Tibial artery (tissue), 4 donors: ENCODE results near the gene GCDH.

Experiments
- DNase-seq, 2 donors: peaks; one replicate each; pipeline ENCODE4 v3.0.0-alpha.2; 2019
- H3K27ac ChIP-seq, 2 donors: fragments of 200-600 bp; sonication (generic) in 1 of 2; 1 replicate in 1 of 2; 2 replicates in 1 of 2; pipeline ENCODE4 v1.5.1; 2018 to 2019; ENCODE audit warnings: mild to moderate bottlenecking in 1 of 2
- H3K27me3 ChIP-seq, 2 donors: fragments of 200-600 bp; sonication (generic) in 1 of 2; one replicate each; pipeline versions ENCODE4 v1.5.1 to v1.6.0; 2016 to 2019
- H3K36me3 ChIP-seq, 3 donors: fragments of 200-600 bp; sonication (generic) in 2 of 3; one replicate each; pipeline ENCODE4 v1.5.1; 2016 to 2019; ENCODE audit warnings: mild to moderate bottlenecking in 2 of 3
- H3K4me1 ChIP-seq, 4 donors: fragments of 200-600 bp; sonication (generic) in 2 of 4; 1 replicate in 3 of 4; 2 replicates in 1 of 4; pipeline ENCODE4 v1.5.1; 2016 to 2019
- H3K4me3 ChIP-seq, 2 donors: fragments of 200-600 bp; sonication (generic) in 1 of 2; 1 replicate in 1 of 2; 2 replicates in 1 of 2; pipeline ENCODE4 v1.5.1; 2018 to 2019; ENCODE audit warnings: mild to moderate bottlenecking in 2 of 2
- H3K9me3 ChIP-seq, 3 donors: fragments of 200-600 bp; sonication (generic) in 1 of 3; one replicate each; pipeline ENCODE4 v1.5.1; 2016 to 2019
- intact Hi-C: fragments of 100-400 bp; cut with DNase I; formaldehyde crosslinking; loops from one replicate; pipeline ENCODE4 v1.15.0; 2023; ENCODE audit warnings: low total_unique reads
- TF ChIP-seq, protein P1 (sequence below), 2 experiments: fragments of 200-600 bp in 1 of 2; fragments of 450-650 bp in 1 of 2; IDR thresholded peaks; one replicate each; pipeline ENCODE4 v1.5.1; 2017 to 2019; ENCODE audit warnings: antibody characterized with exemption in 2 of 2, mild to moderate bottlenecking in 1 of 2, moderate library complexity in 1 of 2

GCDH gene

DNA sequence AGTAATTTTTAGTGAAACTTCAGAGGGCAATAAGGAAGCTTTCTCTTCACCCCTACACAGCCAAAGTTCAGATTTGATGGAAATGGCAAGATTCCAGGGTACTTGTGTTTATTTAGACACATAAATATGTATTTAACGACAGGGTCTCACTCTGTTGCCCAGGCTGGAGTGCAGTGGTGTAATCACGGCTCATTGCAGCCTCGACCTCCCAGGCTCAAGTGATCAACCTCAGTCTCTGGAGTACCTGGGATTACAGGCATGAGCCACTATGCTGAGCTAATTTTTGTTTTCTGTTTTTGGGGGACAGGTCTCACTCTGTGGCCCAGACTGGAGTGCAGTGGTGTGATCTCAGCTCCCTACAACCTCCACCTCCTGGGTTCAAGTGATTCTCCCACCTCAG is 30.1 kb downstream of the GCDH start:
- Histone ChIP-seq H3K4me3 (no peak overlapping the region), H3K36me3 (peaks cover 38 to 41% (median 38%) of the 10 kb centered on the region in 3 donors), H3K27ac (no peak overlapping the region), H3K9me3 (no peaks in the 10 kb centered on the region), H3K27me3 (no peaks in the 10 kb centered on the region), H3K4me1 (peaks cover 0 to 6% (median 3%) of the 10 kb centered on the region in 4 donors)
- TF ChIP-seq, protein P1, sequence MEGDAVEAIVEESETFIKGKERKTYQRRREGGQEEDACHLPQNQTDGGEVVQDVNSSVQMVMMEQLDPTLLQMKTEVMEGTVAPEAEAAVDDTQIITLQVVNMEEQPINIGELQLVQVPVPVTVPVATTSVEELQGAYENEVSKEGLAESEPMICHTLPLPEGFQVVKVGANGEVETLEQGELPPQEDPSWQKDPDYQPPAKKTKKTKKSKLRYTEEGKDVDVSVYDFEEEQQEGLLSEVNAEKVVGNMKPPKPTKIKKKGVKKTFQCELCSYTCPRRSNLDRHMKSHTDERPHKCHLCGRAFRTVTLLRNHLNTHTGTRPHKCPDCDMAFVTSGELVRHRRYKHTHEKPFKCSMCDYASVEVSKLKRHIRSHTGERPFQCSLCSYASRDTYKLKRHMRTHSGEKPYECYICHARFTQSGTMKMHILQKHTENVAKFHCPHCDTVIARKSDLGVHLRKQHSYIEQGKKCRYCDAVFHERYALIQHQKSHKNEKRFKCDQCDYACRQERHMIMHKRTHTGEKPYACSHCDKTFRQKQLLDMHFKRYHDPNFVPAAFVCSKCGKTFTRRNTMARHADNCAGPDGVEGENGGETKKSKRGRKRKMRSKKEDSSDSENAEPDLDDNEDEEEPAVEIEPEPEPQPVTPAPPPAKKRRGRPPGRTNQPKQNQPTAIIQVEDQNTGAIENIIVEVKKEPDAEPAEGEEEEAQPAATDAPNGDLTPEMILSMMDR (IDR thresholded peaks at IDR 0.05), result no peak
- intact Hi-C loops, result no loop called here
- no peak for DNase-seq

DNA sequence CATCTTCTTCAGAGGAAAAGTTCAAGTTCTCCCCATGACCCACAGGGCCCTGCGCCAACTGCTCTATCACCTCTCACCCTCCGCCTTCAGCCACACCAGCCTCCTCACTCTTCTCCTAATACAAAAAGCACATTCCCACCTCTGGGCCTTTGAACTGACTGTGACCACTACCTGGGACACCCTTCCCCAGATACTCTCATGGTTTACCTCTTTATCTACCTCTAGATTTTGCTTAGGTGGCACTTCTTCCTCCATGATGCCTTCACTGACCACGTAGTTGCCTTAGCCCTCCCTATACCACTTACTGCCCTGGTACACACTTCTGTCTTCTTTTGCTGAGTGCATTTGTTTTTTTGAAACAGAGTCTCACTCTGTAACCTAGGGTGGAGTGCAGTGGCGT is 32.0 kb downstream of the GCDH start:
- intact Hi-C loops, result no loop called here

DNA sequence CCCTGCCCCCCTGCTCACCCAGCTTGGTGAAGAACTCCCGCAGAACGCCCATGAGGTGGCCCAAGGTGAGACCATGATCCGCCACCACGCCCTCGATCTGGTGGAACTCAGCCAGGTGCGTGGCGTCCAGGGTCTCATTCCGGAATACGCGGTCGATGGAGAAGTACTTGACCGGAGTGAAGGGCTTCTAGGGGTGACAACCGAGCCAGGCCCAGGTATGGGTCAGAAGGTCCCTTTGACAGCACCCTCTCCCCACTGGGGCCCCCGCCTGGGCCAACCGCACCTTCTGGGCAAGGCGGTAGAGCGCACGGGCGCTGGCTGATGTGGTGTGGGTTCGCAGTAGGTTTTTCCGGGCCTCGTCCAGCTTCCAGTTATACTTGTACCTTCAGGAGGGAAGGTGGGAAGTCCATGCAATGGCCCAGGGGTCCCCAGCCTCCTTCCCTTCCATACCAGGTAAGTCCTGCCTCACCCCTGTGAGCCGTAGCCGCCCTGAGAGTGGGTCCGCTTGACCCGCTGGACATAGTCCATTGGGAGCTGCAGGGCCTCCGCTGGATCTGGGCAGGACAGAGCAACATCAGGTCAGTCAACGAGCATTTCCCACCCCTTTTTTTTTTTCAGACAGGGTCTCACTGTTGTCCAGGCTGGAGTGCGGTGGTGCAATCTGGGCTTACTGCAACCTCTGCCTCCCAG is 33.8 kb downstream of the GCDH start:
- no peaks in the 10 kb centered on the region for H3K27me3 ChIP-seq
- intact Hi-C loops, result no loop called here
- no peaks in the 10 kb centered on the region for H3K4me1 ChIP-seq
- H3K36me3 ChIP-seq, result peaks cover 70 to 78% (median 73%) of the 10 kb centered on the region in 3 donors
- no peak overlapping the region for H3K27ac ChIP-seq
- TF ChIP-seq, protein P1 (IDR thresholded peaks at IDR 0.05), result no peak
- DNase-seq, result no peak
- H3K4me3 ChIP-seq, result no peak overlapping the region
- H3K9me3 ChIP-seq, result no peaks in the 10 kb centered on the region

More for the DNA sequence above, 32.0 kb downstream of the GCDH start:
- Histone ChIP-seq H3K9me3 (no peaks in the 10 kb centered on the region), H3K4me3 (no peak overlapping the region), H3K27ac (no peak overlapping the region), H3K4me1 (peaks cover 0 to 6% (median 3%) of the 10 kb centered on the region in 4 donors), H3K27me3 (no peaks in the 10 kb centered on the region), H3K36me3 (peaks cover 55 to 60% (median 55%) of the 10 kb centered on the region in 3 donors)
- no peak for DNase-seq
- TF ChIP-seq, protein P1 (IDR thresholded peaks at IDR 0.05), result no peak

DNA sequence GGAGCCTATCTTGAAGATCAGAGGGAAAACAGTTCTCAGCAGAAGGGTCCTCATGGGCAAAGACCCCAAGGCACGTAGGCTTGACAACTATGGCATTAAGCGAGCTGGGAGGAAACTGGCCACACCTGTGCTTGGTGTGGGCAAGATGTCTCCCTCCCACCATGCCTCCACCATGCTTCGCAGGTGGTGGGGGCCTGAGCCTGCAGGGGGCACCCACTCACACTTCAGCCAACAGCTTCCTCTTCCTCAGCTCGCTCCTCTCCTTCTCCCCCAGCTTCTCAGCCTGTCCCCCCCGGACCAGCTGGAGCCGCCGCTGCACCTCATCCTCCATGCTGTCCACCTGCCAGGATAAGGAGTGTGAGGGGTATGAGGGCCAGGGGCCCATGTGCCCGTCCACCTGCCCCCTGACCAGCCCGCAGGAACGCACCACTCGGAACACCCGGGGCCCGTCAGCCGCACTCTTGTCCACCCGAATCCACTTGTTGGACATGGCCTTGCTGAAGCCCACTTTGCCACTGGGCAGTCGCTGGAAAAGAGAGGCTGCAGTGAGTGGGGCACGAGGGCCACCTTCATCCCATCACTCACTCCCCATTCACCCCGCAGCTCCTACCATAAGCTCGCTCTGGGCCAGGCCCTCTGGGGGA is 39.2 kb downstream of the GCDH start:
- DNase-seq, result no peak
- intact Hi-C loops, result no loop called here
- Histone ChIP-seq H3K27me3 (no peaks in the 10 kb centered on the region), H3K36me3 (peaks cover 47 to 59% (median 53%) of the 10 kb centered on the region in 3 donors), H3K4me3 (no peak overlapping the region), H3K4me1 (peaks cover 0 to 19% (median 17%) of the 10 kb centered on the region in 4 donors), H3K9me3 (no peaks in the 10 kb centered on the region), H3K27ac (no peak overlapping the region)
- TF ChIP-seq, protein P1 (IDR thresholded peaks at IDR 0.05), result no peak

DNA sequence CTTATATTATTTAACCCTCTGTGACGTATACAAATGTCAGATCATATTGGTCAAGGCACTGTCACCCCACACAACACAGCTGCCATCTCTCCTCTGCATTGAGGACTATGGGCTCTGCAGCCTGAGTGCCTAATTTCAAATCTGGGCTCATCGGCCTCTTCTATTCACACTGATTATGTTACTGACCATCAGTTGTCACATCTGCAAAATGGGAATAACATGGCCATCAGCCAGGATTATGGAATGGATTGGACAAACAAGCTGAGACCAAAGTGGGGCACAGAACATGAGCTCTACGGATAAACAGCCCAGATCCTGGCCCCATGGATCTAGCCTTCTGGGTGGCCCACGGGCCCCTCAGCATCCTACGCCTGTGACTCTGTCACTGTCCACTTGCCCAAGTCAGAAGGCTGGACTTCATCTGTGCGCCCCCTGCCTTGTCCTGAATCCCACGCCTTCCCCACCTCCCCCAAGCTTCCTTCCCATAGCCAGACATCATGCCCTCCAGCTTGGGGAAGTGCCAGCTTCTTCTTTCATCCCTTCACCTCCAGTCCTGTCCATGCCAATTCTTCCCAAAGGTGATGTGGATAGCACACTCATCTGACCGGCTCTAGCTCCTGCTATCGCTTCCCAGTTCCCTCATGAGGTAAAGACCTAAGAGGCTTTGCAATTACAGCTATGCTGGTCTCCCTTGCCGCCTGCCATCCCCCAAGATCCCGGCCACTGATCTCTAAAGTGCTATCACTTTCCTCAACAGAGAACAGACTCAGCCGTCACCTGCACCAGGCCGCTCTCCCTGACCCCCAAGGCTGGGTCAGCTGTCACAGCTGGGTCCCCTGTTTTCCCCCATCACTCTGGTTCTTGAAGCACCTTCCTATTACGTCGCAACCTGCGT is 41.7 kb downstream of the GCDH start:
- intact Hi-C loops, result no loop called here
- H3K4me3 ChIP-seq, result peak overlapping the region; percentile 91 to 99
- H3K9me3 ChIP-seq, result no peaks in the 10 kb centered on the region
- no peaks in the 10 kb centered on the region for H3K27me3 ChIP-seq
- H3K36me3 ChIP-seq, result peaks cover 23 to 34% (median 29%) of the 10 kb centered on the region in 3 donors
- H3K4me1 ChIP-seq, result peaks cover 0 to 23% (median 22%) of the 10 kb centered on the region in 4 donors
- DNase-seq, result no peak
- peak overlapping the region; percentile 85 to 86 for H3K27ac ChIP-seq
- TF ChIP-seq, protein P1 (IDR thresholded peaks at IDR 0.05), result no peak
